SK-N-DZ (cell line): ENCODE results near the gene PBX2. TPM values are rescaled to one million over a fixed set of nuclear protein-coding genes. Genes with fewer than 3 reads are reported as not detected.
"Not testable (repeated sequence)": the region's sequence is repeated elsewhere in the genome, so short reads cannot be mapped to it uniquely, and the experiment has no call there.

Source experiments
- DNase-seq: peaks from one replicate; pipeline ENCODE4 v3.0.0-alpha.2; 2015; ENCODE audit warnings: low spot score
- polyA plus RNA-seq, 2 experiments: library from polyadenylated mRNA; depleted of rRNA; stranded (reverse); fragments of >200 nt; gene quantifications; 2 replicates each; pipeline ENCODE4 v1.2.3, GENCODE V29; 2014

PBX2 gene
- polyA plus RNA-seq (2014; cell fraction: cytosol; rRNA removed): 19.1 and 24.9 TPM in 2 replicates
- 48.8 and 75.6 TPM in 2 replicates for polyA plus RNA-seq (2014; cell fraction: nucleus; rRNA removed)

- peak; percentile 96 for DNase-seq
Observed at GRCh38 chr6:32190054-32190851, at the start of gene PBX2. PBX2 (minus strand) TSS chr6:32190202; CDS start chr6:32189915, 287 bp downstream.

- DNase-seq: no peak
Observed at GRCh38 chr6:32239462-32239861, 49.5 kb upstream of the PBX2 start.

GRCh38 chr6:32234934-32235333 lies 44.9 kb upstream of the PBX2 start:
- no peak for DNase-seq

GRCh38 chr6:32226434-32226833 lies 36.4 kb upstream of the PBX2 start:
- no peak for DNase-seq

GRCh38 chr6:32224696-32225095 lies 34.7 kb upstream of the PBX2 start:
- DNase-seq: no peak

- DNase-seq: no peak
Observed at GRCh38 chr6:32223258-32224235, 33.5 kb upstream of the PBX2 start, which contains the start of gene NOTCH4. NOTCH4 (minus strand) TSS chr6:32224067; CDS start chr6:32223928, 139 bp downstream.

- DNase-seq: no peak
Observed at GRCh38 chr6:32222333-32223230, 32.6 kb upstream of the PBX2 start.

GRCh38 chr6:32220021-32220420 lies 30.0 kb upstream of the PBX2 start:
- no peak for DNase-seq

GRCh38 chr6:32218167-32218566 lies 28.2 kb upstream of the PBX2 start:
- no peak for DNase-seq

- DNase-seq: no peak
Observed at GRCh38 chr6:32216998-32217397, 27.0 kb upstream of the PBX2 start.

- DNase-seq: no peak
Observed at GRCh38 chr6:32216285-32216684, 26.3 kb upstream of the PBX2 start.

- no peak for DNase-seq
Observed at GRCh38 chr6:32215617-32216016, 25.6 kb upstream of the PBX2 start.

GRCh38 chr6:32214126-32214525 lies 24.1 kb upstream of the PBX2 start:
- DNase-seq: no peak

- DNase-seq: no peak
Observed at GRCh38 chr6:32213649-32214048, 23.6 kb upstream of the PBX2 start.

GRCh38 chr6:32212076-32212760 lies 22.2 kb upstream of the PBX2 start:
- no peak for DNase-seq

- DNase-seq: not testable (repeated sequence)
Observed at GRCh38 chr6:32211432-32211831, 21.4 kb upstream of the PBX2 start.

GRCh38 chr6:32210191-32210601 lies 20.2 kb upstream of the PBX2 start:
- no peak for DNase-seq

GRCh38 chr6:32208996-32209395 lies 19.0 kb upstream of the PBX2 start:
- no peak for DNase-seq

- no peak for DNase-seq
Observed at GRCh38 chr6:32204268-32204715, 14.3 kb upstream of the PBX2 start.
